ENCODE results near the gene PSME3.

DNA sequence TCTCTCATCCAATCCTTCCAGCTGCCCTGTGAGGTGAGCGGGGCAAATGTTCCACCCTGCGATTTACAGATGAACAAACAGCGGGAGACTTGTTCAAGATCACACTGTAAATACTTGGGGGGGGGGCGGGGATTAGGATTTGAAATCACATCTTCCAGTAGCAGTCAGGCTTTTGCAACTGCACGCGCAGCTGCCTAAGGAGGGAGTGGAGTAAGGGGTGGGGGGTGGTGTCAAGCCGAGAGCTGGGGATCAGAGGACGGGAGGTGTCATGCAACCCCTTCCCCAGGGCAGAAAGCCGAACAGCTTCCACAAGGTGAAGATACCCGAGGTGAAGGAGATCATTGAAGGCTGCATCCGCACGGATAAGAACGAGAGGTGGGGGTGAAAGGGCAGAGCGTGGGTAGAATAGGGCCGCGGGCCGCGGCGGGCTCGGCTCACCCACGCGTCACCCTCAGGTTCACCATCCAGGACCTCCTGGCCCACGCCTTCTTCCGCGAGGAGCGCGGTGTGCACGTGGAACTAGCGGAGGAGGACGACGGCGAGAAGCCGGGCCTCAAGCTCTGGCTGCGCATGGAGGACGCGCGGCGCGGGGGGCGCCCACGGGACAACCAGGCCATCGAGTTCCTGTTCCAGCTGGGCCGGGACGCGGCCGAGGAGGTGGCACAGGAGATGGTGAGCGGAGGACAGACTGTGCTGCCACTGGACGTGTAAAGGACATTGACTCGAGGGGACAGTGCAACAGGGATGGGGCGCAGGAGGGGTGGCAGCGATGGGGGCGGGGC, 48.2 kb upstream of the PSME3 start:
- no peak for TF ChIP-seq POLR2A (IDR thresholded peaks at IDR 0.05)
- TF ChIP-seq, protein P1, sequence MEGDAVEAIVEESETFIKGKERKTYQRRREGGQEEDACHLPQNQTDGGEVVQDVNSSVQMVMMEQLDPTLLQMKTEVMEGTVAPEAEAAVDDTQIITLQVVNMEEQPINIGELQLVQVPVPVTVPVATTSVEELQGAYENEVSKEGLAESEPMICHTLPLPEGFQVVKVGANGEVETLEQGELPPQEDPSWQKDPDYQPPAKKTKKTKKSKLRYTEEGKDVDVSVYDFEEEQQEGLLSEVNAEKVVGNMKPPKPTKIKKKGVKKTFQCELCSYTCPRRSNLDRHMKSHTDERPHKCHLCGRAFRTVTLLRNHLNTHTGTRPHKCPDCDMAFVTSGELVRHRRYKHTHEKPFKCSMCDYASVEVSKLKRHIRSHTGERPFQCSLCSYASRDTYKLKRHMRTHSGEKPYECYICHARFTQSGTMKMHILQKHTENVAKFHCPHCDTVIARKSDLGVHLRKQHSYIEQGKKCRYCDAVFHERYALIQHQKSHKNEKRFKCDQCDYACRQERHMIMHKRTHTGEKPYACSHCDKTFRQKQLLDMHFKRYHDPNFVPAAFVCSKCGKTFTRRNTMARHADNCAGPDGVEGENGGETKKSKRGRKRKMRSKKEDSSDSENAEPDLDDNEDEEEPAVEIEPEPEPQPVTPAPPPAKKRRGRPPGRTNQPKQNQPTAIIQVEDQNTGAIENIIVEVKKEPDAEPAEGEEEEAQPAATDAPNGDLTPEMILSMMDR (IDR thresholded peaks at IDR 0.05): no peak

All from heart left ventricle (tissue), 13 donors.